ENCODE results near the gene ERICH2.

ERICH2 gene

DNA sequence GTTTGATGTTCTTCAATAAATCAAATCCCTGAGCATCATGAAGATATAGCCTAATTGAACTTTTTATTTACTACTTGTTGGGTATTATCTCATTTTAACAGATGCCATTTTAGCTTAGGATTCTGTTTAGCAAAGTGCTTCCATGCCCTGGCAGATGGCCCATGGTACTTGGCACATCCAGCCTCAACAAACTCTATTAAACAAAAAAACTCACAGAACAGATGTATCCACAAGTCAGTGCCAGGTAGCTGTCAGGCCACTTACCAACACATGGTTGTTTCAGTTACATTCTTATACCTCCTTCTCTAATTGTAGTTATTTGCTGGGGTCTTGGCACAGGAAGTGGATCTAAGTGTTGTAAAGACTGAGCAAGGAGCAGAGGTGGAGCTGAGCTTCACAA is 76.1 kb downstream of the ERICH2 start:
- no peak for DNase-seq

DNA sequence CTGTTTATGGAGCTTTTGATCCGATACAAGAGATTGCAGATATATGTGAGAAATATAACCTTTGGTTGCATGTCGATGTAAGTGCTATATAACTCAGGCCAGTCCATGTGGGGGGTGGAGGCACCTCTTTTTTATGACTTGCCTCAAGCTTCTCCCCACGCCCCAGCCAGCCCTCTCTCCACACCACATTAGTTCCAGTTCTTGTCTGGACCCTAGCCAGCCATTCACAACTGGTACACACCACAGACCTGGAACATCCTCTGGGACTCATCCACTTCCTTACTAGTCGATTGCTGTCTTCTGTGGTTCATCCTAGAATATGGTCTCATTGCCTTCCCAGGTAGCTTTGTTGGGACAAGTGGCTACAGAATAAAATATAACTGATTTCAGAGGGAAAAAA is 77.5 kb downstream of the ERICH2 start:
- no peak for DNase-seq

Measured in stimulated activated naive CD4-positive, alpha-beta T cell treated with Interleukin-2 at 50 U/mL for 16 hours (primary cell).